Activated CD8-positive, alpha-beta T cell treated with anti-CD3 and anti-CD28 coated beads, Interleukin-2, amount 10 ng/mL, durations not matched to agents 7 days and 5 days (primary cell): Measurements from ENCODE around the gene UROC1. TPM values are rescaled to one million over a fixed set of nuclear protein-coding genes. Genes with fewer than 3 reads are reported as not detected.

Source experiments
- ATAC-seq: fragments of 150-1000 bp; cut with Tn5 transposase; one replicate; pipeline ENCODE4 v1.10.0; 2021; ENCODE audit warnings: moderate library complexity
- CTCF ChIA-PET: fragments of 350-600 bp; sonication (Branson Sonifier 250); formaldehyde crosslinking; loops from one replicate; lab custom pipeline; 2021; ENCODE audit warnings: antibody characterized with exemption; lab: Charles Lee
- POLR2A ChIA-PET: fragments of 350-600 bp; sonication (Branson Sonifier 250); formaldehyde crosslinking; loops from one replicate; lab custom pipeline; 2021; ENCODE audit warnings: antibody characterized with exemption; lab: Charles Lee
- DNase-seq: peaks from one replicate; pipeline ENCODE4 v3.0.0-alpha.2; 2020
- H3K27ac Mint-ChIP-seq: one replicate; pipeline ENCODE4 v1.8.0; 2021; ENCODE audit warnings: mild to moderate bottlenecking, mixed read lengths
- H3K27me3 Mint-ChIP-seq: one replicate; pipeline ENCODE4 v1.8.0; 2021; ENCODE audit warnings: low read depth, mixed read lengths
- H3K36me3 Mint-ChIP-seq: one replicate; pipeline ENCODE4 v1.8.0; 2021; ENCODE audit warnings: low read depth, mixed read lengths
- H3K4me1 Mint-ChIP-seq: one replicate; pipeline ENCODE4 v1.8.0; 2021; ENCODE audit warnings: low read depth, mixed read lengths
- H3K4me3 Mint-ChIP-seq: one replicate; pipeline ENCODE4 v1.8.0; 2021; ENCODE audit warnings: mild to moderate bottlenecking, mixed read lengths
- H3K9me3 Mint-ChIP-seq: one replicate; pipeline ENCODE4 v1.8.0; 2022; ENCODE audit warnings: mixed read lengths; ENCODE audit not compliant: insufficient read depth
- total RNA-seq, 2 experiments: library from RNA; stranded (reverse); gene quantifications; one replicate each; pipeline ENCODE4 v1.2.3, GENCODE V29; 2021

The UROC1 gene
- total RNA-seq, 2 experiments from 2014 or later = 0.13 TPM; not detected in 1

GRCh38 chr3:126517986-126518778 is 609 bp upstream of the UROC1 start:
- no peak overlapping the region for H3K4me3 Mint-ChIP-seq
- ATAC-seq (no peak), DNase-seq (no peak)
- ChIA-PET POLR2A (no interaction called here), CTCF (interaction anchor here (1.1 kb wide), 1 partner anchor 1030 kb away, joined by 4 read pairs; no protein-coding TSS in a partner anchor)
- H3K27me3 Mint-ChIP-seq = peaks cover 10% of the 10 kb centered on the region
- H3K9me3 Mint-ChIP-seq = no peaks in the 10 kb centered on the region
- no peaks in the 10 kb centered on the region for H3K36me3 Mint-ChIP-seq
- no peak overlapping the region for H3K27ac Mint-ChIP-seq
- peaks cover 5% of the 10 kb centered on the region for H3K4me1 Mint-ChIP-seq

- no peaks in the 10 kb centered on the region for H3K9me3 Mint-ChIP-seq
- no peak overlapping the region for H3K27ac Mint-ChIP-seq
- no peak overlapping the region for H3K4me3 Mint-ChIP-seq
- ChIA-PET POLR2A (no interaction called here), CTCF (no interaction called here)
- peaks cover 5% of the 10 kb centered on the region for H3K27me3 Mint-ChIP-seq
- no peaks in the 10 kb centered on the region for H3K36me3 Mint-ChIP-seq
- ATAC-seq (no peak), DNase-seq (no peak)
- peaks cover 5% of the 10 kb centered on the region for H3K4me1 Mint-ChIP-seq
These were observed 660 bp downstream of the UROC1 start for GRCh38 chr3:126516936-126517290.

GRCh38 chr3:126516152-126516935 is 1.2 kb downstream of the UROC1 start:
- H3K27ac Mint-ChIP-seq = no peak overlapping the region
- H3K36me3 Mint-ChIP-seq = no peaks in the 10 kb centered on the region
- H3K27me3 Mint-ChIP-seq = peaks cover 5% of the 10 kb centered on the region
- DNase-seq (no peak), ATAC-seq (no peak)
- H3K4me1 Mint-ChIP-seq = peaks cover 5% of the 10 kb centered on the region
- no peaks in the 10 kb centered on the region for H3K9me3 Mint-ChIP-seq
- CTCF ChIA-PET = no interaction called here
- POLR2A ChIA-PET = no interaction called here
- no peak overlapping the region for H3K4me3 Mint-ChIP-seq

GRCh38 chr3:126515066-126515706 is 2.4 kb downstream of the UROC1 start:
- H3K4me3 Mint-ChIP-seq = no peak overlapping the region
- peaks cover 2% of the 10 kb centered on the region for H3K27me3 Mint-ChIP-seq
- H3K27ac Mint-ChIP-seq = no peak overlapping the region
- no peaks in the 10 kb centered on the region for H3K36me3 Mint-ChIP-seq
- CTCF ChIA-PET = interaction anchor here (1.9 kb wide), 1 partner anchor 8 kb away, joined by 8 read pairs; no protein-coding TSS in a partner anchor
- DNase-seq (no peak), ATAC-seq (no peak)
- POLR2A ChIA-PET = no interaction called here
- no peaks in the 10 kb centered on the region for H3K9me3 Mint-ChIP-seq
- H3K4me1 Mint-ChIP-seq = peaks cover 5% of the 10 kb centered on the region

- ChIA-PET POLR2A (no interaction called here), CTCF (interaction anchor here (1.9 kb wide), 1 partner anchor 9 kb away, joined by 8 read pairs; no protein-coding TSS in a partner anchor)
- Mint-ChIP-seq H3K27me3 (no peaks in the 10 kb centered on the region), H3K4me3 (no peak overlapping the region), H3K27ac (no peak overlapping the region), H3K36me3 (no peaks in the 10 kb centered on the region), H3K4me1 (peaks cover under 1% of the 10 kb centered on the region), H3K9me3 (no peaks in the 10 kb centered on the region)
- ATAC-seq (no peak), DNase-seq (no peak)
These were observed 3.4 kb downstream of the UROC1 start for GRCh38 chr3:126514161-126514560.

GRCh38 chr3:126512916-126513650 is 4.5 kb downstream of the UROC1 start:
- ChIA-PET CTCF (interaction anchor here (1.9 kb wide), 1 partner anchor 10 kb away, joined by 8 read pairs; no protein-coding TSS in a partner anchor), POLR2A (no interaction called here)
- DNase-seq = no peak
- Mint-ChIP-seq H3K9me3 (no peaks in the 10 kb centered on the region), H3K27ac (no peak overlapping the region), H3K36me3 (no peaks in the 10 kb centered on the region), H3K4me3 (no peak overlapping the region), H3K4me1 (no peaks in the 10 kb centered on the region), H3K27me3 (no peaks in the 10 kb centered on the region)
- ATAC-seq = no peak

GRCh38 chr3:126512026-126512425 is 5.5 kb downstream of the UROC1 start:
- ATAC-seq (no peak), DNase-seq (no peak)
- Mint-ChIP-seq H3K9me3 (no peaks in the 10 kb centered on the region), H3K4me1 (no peaks in the 10 kb centered on the region), H3K4me3 (no peak overlapping the region), H3K36me3 (no peaks in the 10 kb centered on the region), H3K27me3 (no peaks in the 10 kb centered on the region), H3K27ac (no peak overlapping the region)
- ChIA-PET CTCF (interaction anchor here (1.6 kb wide), 1 partner anchor 10 kb away, joined by 7 read pairs; no protein-coding TSS in a partner anchor), POLR2A (no interaction called here)

GRCh38 chr3:126511291-126511690 is 6.3 kb downstream of the UROC1 start:
- no peak for ATAC-seq
- Mint-ChIP-seq H3K4me1 (no peaks in the 10 kb centered on the region), H3K36me3 (no peaks in the 10 kb centered on the region), H3K27me3 (peaks cover under 1% of the 10 kb centered on the region), H3K9me3 (no peaks in the 10 kb centered on the region), H3K4me3 (no peak overlapping the region), H3K27ac (no peak overlapping the region)
- DNase-seq = no peak
- ChIA-PET POLR2A (no interaction called here), CTCF (interaction anchor here (1.6 kb wide), 1 partner anchor 11 kb away, joined by 7 read pairs; no protein-coding TSS in a partner anchor)

- Mint-ChIP-seq H3K4me1 (no peaks in the 10 kb centered on the region), H3K27me3 (peaks cover 2% of the 10 kb centered on the region)
- ATAC-seq = no peak
These were observed 7.2 kb downstream of the UROC1 start for GRCh38 chr3:126510308-126510910.

GRCh38 chr3:126509597-126510307 is 7.8 kb downstream of the UROC1 start:
- Mint-ChIP-seq H3K27me3 (peaks cover 2% of the 10 kb centered on the region), H3K4me1 (no peaks in the 10 kb centered on the region), H3K27ac (no peak overlapping the region), H3K4me3 (no peak overlapping the region), H3K9me3 (no peaks in the 10 kb centered on the region), H3K36me3 (no peaks in the 10 kb centered on the region)
- CTCF ChIA-PET = interaction anchor here (1.0 kb wide), 1 partner anchor 11 kb away, joined by 3 read pairs; no protein-coding TSS in a partner anchor
- DNase-seq (no peak), ATAC-seq (no peak)
- POLR2A ChIA-PET = interaction anchor here (0.7 kb wide), 1 partner anchor 13 kb away, joined by 3 read pairs; no protein-coding TSS in a partner anchor

More at GRCh38 chr3:126510308-126510910, 7.2 kb downstream of the UROC1 start:
- H3K36me3 Mint-ChIP-seq = no peaks in the 10 kb centered on the region
- DNase-seq = no peak
- H3K4me3 Mint-ChIP-seq = no peak overlapping the region
- ChIA-PET CTCF (interaction anchor here (1.0 kb wide), 1 partner anchor 12 kb away, joined by 3 read pairs; no protein-coding TSS in a partner anchor), POLR2A (no interaction called here)
- no peaks in the 10 kb centered on the region for H3K9me3 Mint-ChIP-seq
- no peak overlapping the region for H3K27ac Mint-ChIP-seq
